MM.1S (cell line): ENCODE results near the gene WBP1.

ENCODE experiments used
- DNase-seq: peaks from one replicate; pipeline ENCODE4 v3.0.0-alpha.2; 2015
- H2AFZ ChIP-seq: fragments of 300-600 bp; sonication (generic); 2 replicates; pipeline ENCODE4 v1.6.0; 2016; ENCODE audit warnings: antibody characterized with exemption, low read length
- H3F3A ChIP-seq: fragments of 300-600 bp; sonication (generic); 2 replicates; pipeline ENCODE4 v1.6.1; 2016; ENCODE audit warnings: mild to moderate bottlenecking, antibody characterized with exemption, low read length, moderate library complexity, mixed read lengths; ENCODE audit not compliant: insufficient read depth
- H3K27ac ChIP-seq: fragments of 300-600 bp; sonication (generic); 2 replicates; pipeline ENCODE4 v1.5.1; 2016; ENCODE audit warnings: mild to moderate bottlenecking, low read length
- H3K27me3 ChIP-seq: fragments of 300-600 bp; sonication (generic); replicated peaks from 2 replicates; pipeline ENCODE4 v1.6.0; 2016; ENCODE audit warnings: low read length; ENCODE audit not compliant: insufficient read depth
- H3K36me3 ChIP-seq: fragments of 300-600 bp; sonication (generic); replicated peaks from 2 replicates; pipeline ENCODE4 v1.6.1; 2016; ENCODE audit warnings: mild to moderate bottlenecking, low read length, mixed read lengths; ENCODE audit not compliant: insufficient read depth
- H3K4me1 ChIP-seq: fragments of 300-600 bp; sonication (generic); 2 replicates; pipeline ENCODE4 v1.6.1; 2016; ENCODE audit warnings: low read length, mixed read lengths
- H3K4me2 ChIP-seq: fragments of 300-600 bp; sonication (generic); 2 replicates; pipeline ENCODE4 v1.6.0; 2016; ENCODE audit warnings: low read depth, low read length
- H3K4me3 ChIP-seq: fragments of 300-600 bp; sonication (generic); 2 replicates; pipeline ENCODE4 v1.5.1; 2016; ENCODE audit warnings: low read length, mixed read lengths
- H3K79me2 ChIP-seq: fragments of 300-600 bp; sonication (generic); 2 replicates; pipeline ENCODE4 v1.6.1; 2016; ENCODE audit warnings: mixed run types, low read length, mixed read lengths
- H3K9ac ChIP-seq: fragments of 300-600 bp; sonication (generic); 2 replicates; pipeline ENCODE4 v1.6.1; 2016; ENCODE audit warnings: low read length, mixed read lengths
- H3K9me2 ChIP-seq: fragments of 300-600 bp; sonication (generic); replicated peaks from 2 replicates; pipeline ENCODE4 v1.6.1; 2016; ENCODE audit warnings: mild to moderate bottlenecking, low read length, mixed read lengths; ENCODE audit not compliant: insufficient read depth
- H3K9me3 ChIP-seq: fragments of 300-600 bp; sonication (generic); replicated peaks from 2 replicates; pipeline ENCODE4 v1.6.1; 2016; ENCODE audit warnings: mild to moderate bottlenecking, low read length, mixed read lengths; ENCODE audit not compliant: insufficient read depth
- H4K20me1 ChIP-seq: fragments of 300-600 bp; sonication (generic); 2 replicates; pipeline ENCODE4 v1.6.1; 2016; ENCODE audit warnings: mild to moderate bottlenecking, low read length, moderate library complexity, mixed read lengths; ENCODE audit not compliant: insufficient read depth
- CTCF ChIP-seq: fragments of 300-600 bp; sonication (generic); IDR thresholded peaks from 2 replicates; pipeline ENCODE4 v1.5.1; 2016; ENCODE audit warnings: antibody characterized with exemption, low read length, mixed read lengths
- EZH2 ChIP-seq: fragments of 300-600 bp; sonication (generic); optimal IDR thresholded peaks from 2 replicates; pipeline ENCODE3; 2017; ENCODE audit warnings: low read depth, mild to moderate bottlenecking, antibody characterized with exemption, low read length, mixed read lengths
- EZH2phosphoT487 ChIP-seq: fragments of 300-600 bp; sonication (generic); IDR thresholded peaks from 2 replicates; pipeline ENCODE4 v1.6.1; 2018; ENCODE audit warnings: antibody characterized with exemption, low read length

The WBP1 gene

GRCh38 chr2:74474899-74475298, 16.7 kb downstream of the WBP1 start:
- no peak for DNase-seq
- Histone ChIP-seq H3K4me2 (no peak overlapping the region), H3K27ac (no peak overlapping the region), H3K9ac (no peak overlapping the region), H3K36me3 (no peaks in the 10 kb centered on the region; the same call in 1 of the 2 replicates), H3K27me3 (no peaks in the 10 kb centered on the region), H4K20me1 (no peaks in the 10 kb centered on the region), H3F3A (peaks cover 34% of the 10 kb centered on the region), H2AFZ (no peak overlapping the region), H3K9me2 (no peaks in the 10 kb centered on the region), H3K9me3 (no peaks in the 10 kb centered on the region), H3K4me1 (peaks cover 5% of the 10 kb centered on the region; the same call in 1 of the 2 replicates), H3K79me2 (peaks cover 6% of the 10 kb centered on the region), H3K4me3 (no peak overlapping the region)
- TF ChIP-seq EZH2phosphoT487 (no peak), EZH2 (no peak), CTCF (peak; percentile 21)

GRCh38 chr2:74481431-74481830, 23.2 kb downstream of the WBP1 start:
- H2AFZ ChIP-seq: no peak overlapping the region
- H3K79me2 ChIP-seq: peaks cover 33% of the 10 kb centered on the region
- DNase-seq: no peak
- H3K4me3 ChIP-seq: peak overlapping the region; percentile 99
- no peaks in the 10 kb centered on the region for H4K20me1 ChIP-seq
- TF ChIP-seq CTCF (no peak), EZH2 (no peak), EZH2phosphoT487 (no peak)
- H3K27me3 ChIP-seq: no peaks in the 10 kb centered on the region
- no peaks in the 10 kb centered on the region for H3K9me2 ChIP-seq
- H3K9ac ChIP-seq: peak overlapping the region; percentile 92
- H3K9me3 ChIP-seq: no peaks in the 10 kb centered on the region
- peaks cover 4% of the 10 kb centered on the region; the same call in 1 of the 2 replicates for H3F3A ChIP-seq
- H3K4me1 ChIP-seq: peaks cover 8% of the 10 kb centered on the region
- H3K27ac ChIP-seq: no peak overlapping the region
- peak overlapping the region; percentile 98 for H3K4me2 ChIP-seq
- H3K36me3 ChIP-seq: no peaks in the 10 kb centered on the region

- TF ChIP-seq CTCF: no peak
- no peak for TF ChIP-seq EZH2phosphoT487
- no peak for TF ChIP-seq EZH2
- H3K9me3 ChIP-seq: no peaks in the 10 kb centered on the region
- H4K20me1 ChIP-seq: no peaks in the 10 kb centered on the region
- peak overlapping the region; percentile 77; the same call in 1 of the 2 replicates for H3K27ac ChIP-seq
- H2AFZ ChIP-seq: peak overlapping the region; percentile 99
- no peaks in the 10 kb centered on the region for H3K36me3 ChIP-seq
- H3K9me2 ChIP-seq: no peaks in the 10 kb centered on the region
- H3K4me3 ChIP-seq: peak overlapping the region; percentile 99
- peaks cover 4% of the 10 kb centered on the region; the same call in 1 of the 2 replicates for H3F3A ChIP-seq
- H3K79me2 ChIP-seq: peaks cover 33% of the 10 kb centered on the region
- peak overlapping the region; percentile 98 for H3K4me2 ChIP-seq
- H3K27me3 ChIP-seq: no peaks in the 10 kb centered on the region
- DNase-seq: peak; percentile 57
- H3K4me1 ChIP-seq: peaks cover 8% of the 10 kb centered on the region
- peak overlapping the region; percentile 92 for H3K9ac ChIP-seq
Observed at GRCh38 chr2:74481961-74482800, 23.9 kb downstream of the WBP1 start.
